Measurements from ENCODE around the gene HARBI1.

DNA sequence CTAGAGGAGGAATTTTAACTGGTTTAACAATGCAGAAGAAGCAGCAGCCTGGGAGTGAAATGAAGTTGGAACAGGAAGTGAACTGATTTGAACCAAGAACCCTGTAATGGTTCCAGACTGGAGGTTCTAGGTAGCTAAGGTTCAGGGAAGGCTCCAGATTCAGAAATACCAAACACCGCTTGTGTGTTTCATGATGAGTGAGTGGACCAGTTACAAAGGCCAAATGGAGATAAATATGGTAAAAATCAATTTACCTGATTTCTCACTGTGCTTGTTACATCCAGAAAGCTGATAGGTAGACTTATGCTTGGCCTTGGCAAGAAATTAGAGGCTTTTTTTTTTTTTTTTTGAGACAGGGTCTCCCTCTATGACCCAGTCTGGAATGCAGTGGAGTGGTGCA, 13.2 kb upstream of the HARBI1 start:
- TF ChIP-seq RARB (CRISPR knock-in tag; IDR thresholded peaks at IDR 0.05) = no peak
- TF ChIP-seq ZFP30 (CRISPR knock-in tag; IDR thresholded peaks at IDR 0.05) = no peak
- TF ChIP-seq ZC3H10 (CRISPR knock-in tag; IDR thresholded peaks at IDR 0.05) = no peak
- no peak for TF ChIP-seq PATZ1 (CRISPR knock-in tag; IDR thresholded peaks at IDR 0.05; ENCODE audit: borderline replicate concordance)
- TF ChIP-seq ZFP3 (CRISPR knock-in tag; IDR thresholded peaks at IDR 0.05) = no peak
- TF ChIP-seq, protein P1, sequence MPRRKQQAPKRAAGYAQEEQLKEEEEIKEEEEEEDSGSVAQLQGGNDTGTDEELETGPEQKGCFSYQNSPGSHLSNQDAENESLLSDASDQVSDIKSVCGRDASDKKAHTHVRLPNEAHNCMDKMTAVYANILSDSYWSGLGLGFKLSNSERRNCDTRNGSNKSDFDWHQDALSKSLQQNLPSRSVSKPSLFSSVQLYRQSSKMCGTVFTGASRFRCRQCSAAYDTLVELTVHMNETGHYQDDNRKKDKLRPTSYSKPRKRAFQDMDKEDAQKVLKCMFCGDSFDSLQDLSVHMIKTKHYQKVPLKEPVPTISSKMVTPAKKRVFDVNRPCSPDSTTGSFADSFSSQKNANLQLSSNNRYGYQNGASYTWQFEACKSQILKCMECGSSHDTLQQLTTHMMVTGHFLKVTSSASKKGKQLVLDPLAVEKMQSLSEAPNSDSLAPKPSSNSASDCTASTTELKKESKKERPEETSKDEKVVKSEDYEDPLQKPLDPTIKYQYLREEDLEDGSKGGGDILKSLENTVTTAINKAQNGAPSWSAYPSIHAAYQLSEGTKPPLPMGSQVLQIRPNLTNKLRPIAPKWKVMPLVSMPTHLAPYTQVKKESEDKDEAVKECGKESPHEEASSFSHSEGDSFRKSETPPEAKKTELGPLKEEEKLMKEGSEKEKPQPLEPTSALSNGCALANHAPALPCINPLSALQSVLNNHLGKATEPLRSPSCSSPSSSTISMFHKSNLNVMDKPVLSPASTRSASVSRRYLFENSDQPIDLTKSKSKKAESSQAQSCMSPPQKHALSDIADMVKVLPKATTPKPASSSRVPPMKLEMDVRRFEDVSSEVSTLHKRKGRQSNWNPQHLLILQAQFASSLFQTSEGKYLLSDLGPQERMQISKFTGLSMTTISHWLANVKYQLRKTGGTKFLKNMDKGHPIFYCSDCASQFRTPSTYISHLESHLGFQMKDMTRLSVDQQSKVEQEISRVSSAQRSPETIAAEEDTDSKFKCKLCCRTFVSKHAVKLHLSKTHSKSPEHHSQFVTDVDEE (CRISPR knock-in tag; IDR thresholded peaks at IDR 0.05) = no peak
- no peak for TF ChIP-seq ZNF8 (CRISPR knock-in tag; IDR thresholded peaks at IDR 0.05)
- no peak for TF ChIP-seq ESRRG (CRISPR knock-in tag; IDR thresholded peaks at IDR 0.05)
- no peak for TF ChIP-seq POU6F1 (CRISPR knock-in tag; IDR thresholded peaks at IDR 0.05; ENCODE audit: borderline replicate concordance, low read depth)
- TF ChIP-seq, protein P2, sequence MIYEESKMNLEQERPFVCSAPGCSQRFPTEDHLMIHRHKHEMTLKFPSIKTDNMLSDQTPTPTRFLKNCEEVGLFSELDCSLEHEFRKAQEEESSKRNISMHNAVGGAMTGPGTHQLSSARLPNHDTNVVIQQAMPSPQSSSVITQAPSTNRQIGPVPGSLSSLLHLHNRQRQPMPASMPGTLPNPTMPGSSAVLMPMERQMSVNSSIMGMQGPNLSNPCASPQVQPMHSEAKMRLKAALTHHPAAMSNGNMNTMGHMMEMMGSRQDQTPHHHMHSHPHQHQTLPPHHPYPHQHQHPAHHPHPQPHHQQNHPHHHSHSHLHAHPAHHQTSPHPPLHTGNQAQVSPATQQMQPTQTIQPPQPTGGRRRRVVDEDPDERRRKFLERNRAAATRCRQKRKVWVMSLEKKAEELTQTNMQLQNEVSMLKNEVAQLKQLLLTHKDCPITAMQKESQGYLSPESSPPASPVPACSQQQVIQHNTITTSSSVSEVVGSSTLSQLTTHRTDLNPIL (CRISPR knock-in tag; IDR thresholded peaks at IDR 0.05; ENCODE audit: low read depth) = no peak
- TF ChIP-seq OSR1 (CRISPR knock-in tag; IDR thresholded peaks at IDR 0.05) = no peak
- TF ChIP-seq ISL1 (CRISPR knock-in tag; IDR thresholded peaks at IDR 0.05) = no peak
- no peak for TF ChIP-seq TOX (CRISPR knock-in tag; IDR thresholded peaks at IDR 0.05; ENCODE audit: borderline replicate concordance)

Data from SK-N-SH treated with all-trans-retinoic acid at 6 μM for 48 hours (cell line).